SK-N-SH (cell line): ENCODE data around the gene JAKMIP3.

Source experiments
- CHD2 ChIP-seq: fragments of 150-350 bp; IDR thresholded peaks from 2 replicates; pipeline ENCODE4 v1.6.1; 2018; ENCODE audit warnings: low read length; ENCODE audit not compliant: partially characterized antibody
- CTCF ChIP-seq: fragments of 200-600 bp; sonication (generic); IDR thresholded peaks from 2 replicates; pipeline ENCODE4 v1.6.1; 2017; ENCODE audit warnings: antibody characterized with exemption, mild to moderate bottlenecking, moderate library complexity
- ELF1 ChIP-seq: IDR thresholded peaks from 2 replicates; pipeline ENCODE4 v1.4.0; 2012
- EZH2phosphoT487 ChIP-seq: fragments of 200-600 bp; sonication (generic); IDR thresholded peaks from 2 replicates; pipeline ENCODE4 v1.6.1; 2017; ENCODE audit warnings: low read depth, mixed run types, mild to moderate bottlenecking, antibody characterized with exemption, moderate library complexity, borderline replicate concordance
- MXI1 ChIP-seq: IDR thresholded peaks from 2 replicates; pipeline ENCODE4 v1.6.1; 2012; ENCODE audit warnings: mild to moderate bottlenecking, low read depth, low read length, improper control_type of control experiment
- RAD21 ChIP-seq: IDR thresholded peaks from 2 replicates; pipeline ENCODE4 v1.6.1; 2012; ENCODE audit warnings: mild to moderate bottlenecking, low read length
- RFX5 ChIP-seq: IDR thresholded peaks from 2 replicates; pipeline ENCODE4 v1.6.1; 2012; ENCODE audit warnings: mild to moderate bottlenecking, improper control_type of control experiment, low read length
- USF2 ChIP-seq: fragments of 150-350 bp; IDR thresholded peaks from 2 replicates; pipeline ENCODE4 v1.6.1; 2017; ENCODE audit warnings: antibody characterized with exemption, low read length, low read depth, borderline replicate concordance
- YY1 ChIP-seq: IDR thresholded peaks from 2 replicates; pipeline ENCODE4 v1.4.0; 2012; ENCODE audit warnings: low read depth, mild to moderate bottlenecking
- TF ChIP-seq, protein P1 (sequence below): IDR thresholded peaks from 2 replicates; pipeline ENCODE4; 2012

DNA sequence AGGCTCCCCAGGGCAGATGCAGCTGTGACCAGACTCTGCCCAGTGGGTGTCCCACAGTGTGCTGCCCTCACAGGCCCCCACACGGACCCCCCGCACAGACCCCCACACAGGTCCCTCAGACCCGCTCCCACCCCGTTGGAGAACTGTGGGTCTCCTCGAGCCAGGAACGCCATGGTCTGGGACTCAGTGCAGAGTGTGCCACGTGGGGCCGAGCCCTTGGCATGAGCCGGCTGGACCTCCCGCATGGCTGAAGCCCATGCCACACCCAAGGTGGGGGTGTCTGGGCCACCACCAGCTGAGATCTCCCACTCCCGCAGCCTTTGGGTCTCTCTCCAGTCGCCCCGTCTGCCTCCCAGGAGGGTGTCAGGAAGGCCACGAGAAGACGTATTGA lies 34.3 kb downstream of the JAKMIP3 start:
- TF ChIP-seq RFX5, result no peak
- no peak for TF ChIP-seq MXI1
- no peak for TF ChIP-seq CTCF
- TF ChIP-seq, protein P1, sequence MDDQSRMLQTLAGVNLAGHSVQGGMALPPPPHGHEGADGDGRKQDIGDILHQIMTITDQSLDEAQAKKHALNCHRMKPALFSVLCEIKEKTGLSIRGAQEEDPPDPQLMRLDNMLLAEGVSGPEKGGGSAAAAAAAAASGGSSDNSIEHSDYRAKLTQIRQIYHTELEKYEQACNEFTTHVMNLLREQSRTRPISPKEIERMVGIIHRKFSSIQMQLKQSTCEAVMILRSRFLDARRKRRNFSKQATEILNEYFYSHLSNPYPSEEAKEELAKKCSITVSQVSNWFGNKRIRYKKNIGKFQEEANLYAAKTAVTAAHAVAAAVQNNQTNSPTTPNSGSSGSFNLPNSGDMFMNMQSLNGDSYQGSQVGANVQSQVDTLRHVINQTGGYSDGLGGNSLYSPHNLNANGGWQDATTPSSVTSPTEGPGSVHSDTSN, result no peak
- no peak for TF ChIP-seq RAD21
- no peak for TF ChIP-seq CHD2
- no peak for TF ChIP-seq USF2
- TF ChIP-seq EZH2phosphoT487, result no peak
- TF ChIP-seq ELF1, result no peak
- no peak for TF ChIP-seq YY1
